Breast epithelium (tissue), 4 donors: ENCODE measurements around the gene CLDN2. TPM values are rescaled to one million over a fixed set of nuclear protein-coding genes. Genes with fewer than 3 reads are reported as not detected.
A peak's percentile ranks its signal among the peaks of the same experiment; 100 is the strongest.

ENCODE experiments used
- DNase-seq, 2 donors: peaks; one replicate each; pipeline ENCODE4 v3.0.0-alpha.2; 2019; ENCODE audit warnings: low spot score in 2 of 2
- H3K27ac ChIP-seq, 2 donors: fragments of 200-600 bp; sonication (generic) in 1 of 2; one replicate each; pipeline ENCODE4 v1.5.1; 2016 to 2019; ENCODE audit warnings: mild to moderate bottlenecking in 1 of 2
- H3K27me3 ChIP-seq, 2 donors: fragments of 200-600 bp; sonication (generic) in 1 of 2; one replicate each; pipeline versions ENCODE4 v1.5.1 to v1.6.0; 2017 to 2019; ENCODE audit warnings: control low read depth in 1 of 2, mild to moderate bottlenecking in 1 of 2
- H3K36me3 ChIP-seq: fragments of 200-600 bp; one replicate; pipeline ENCODE4 v1.5.1; 2019
- H3K4me1 ChIP-seq, 2 donors: fragments of 200-600 bp; sonication (generic); one replicate each; pipeline ENCODE4 v1.5.1; 2016 to 2019; ENCODE audit warnings: control low read depth in 1 of 2
- H3K4me3 ChIP-seq, 3 donors: fragments of 200-600 bp; sonication (generic); 1 replicate in 2 of 3; 2 replicates in 1 of 3; pipeline ENCODE4 v1.5.1; 2016 to 2019; ENCODE audit warnings: mild to moderate bottlenecking in 3 of 3, moderate library complexity in 2 of 3
- H3K9me3 ChIP-seq, 2 donors: fragments of 200-600 bp; sonication (generic) in 1 of 2; one replicate each; pipeline ENCODE4 v1.5.1; 2016 to 2019; ENCODE audit warnings: control low read depth in 1 of 2
- POLR2A ChIP-seq: fragments of 450-650 bp; IDR thresholded peaks from one replicate; pipeline ENCODE4 v1.6.1; 2016; ENCODE audit warnings: antibody characterized with exemption, mild to moderate bottlenecking, moderate library complexity
- POLR2AphosphoS5 ChIP-seq, 3 donors: sonication (generic); formaldehyde crosslinking; IDR thresholded peaks; one replicate each; pipeline ENCODE4 v1.6.1; 2017; ENCODE audit warnings: antibody characterized with exemption in 3 of 3
- intact Hi-C: fragments of 100-400 bp; cut with DNase I; formaldehyde crosslinking; loops from one replicate; pipeline ENCODE4 v1.15.1; 2023; ENCODE audit warnings: low total_unique reads
- total RNA-seq, 3 donors: library from RNA; depleted of rRNA; stranded (reverse); fragments of >200 nt; gene quantifications; one replicate each; pipeline ENCODE4 v1.1.0, GENCODE V29; 2016
- TF ChIP-seq, protein P1 (sequence below), 3 donors: fragments of 450-650 bp; IDR thresholded peaks; one replicate each; pipeline ENCODE4 v1.5.1; 2016 to 2017; ENCODE audit warnings: antibody characterized with exemption in 3 of 3, mild to moderate bottlenecking in 3 of 3, moderate library complexity in 3 of 3

The CLDN2 gene
- total RNA-seq, 3 donors from 2014 or later, result 0.32 to 0.33 TPM; not detected in 1

DNA sequence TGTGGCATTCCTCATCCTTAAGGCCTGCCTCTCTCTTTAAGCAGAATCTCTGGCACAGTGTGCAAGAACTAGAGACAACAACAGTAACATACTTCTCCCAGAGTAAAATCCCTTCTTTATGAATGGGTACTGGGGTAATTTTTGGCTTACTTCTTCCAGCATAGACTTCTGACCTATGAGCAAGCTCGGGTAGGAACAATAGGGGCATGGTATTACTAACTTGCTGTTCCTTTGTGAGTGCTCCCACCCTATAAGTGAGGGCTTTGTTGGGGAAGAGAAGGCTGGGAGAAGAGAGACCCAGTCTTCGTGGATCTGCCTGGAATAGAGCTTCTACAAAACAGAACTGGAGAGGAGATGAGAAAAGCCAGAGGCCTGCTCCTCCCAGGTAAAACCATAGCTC is 30.2 kb downstream of the CLDN2 start:
- Histone ChIP-seq H3K27ac (no peak overlapping the region), H3K4me3 (no peak overlapping the region), H3K36me3 (no peaks in the 10 kb centered on the region), H3K9me3 (no peaks in the 10 kb centered on the region), H3K27me3 (peaks cover 0 to 25% of the 10 kb centered on the region in 2 donors), H3K4me1 (no peaks in the 10 kb centered on the region)
- TF ChIP-seq, protein P1, sequence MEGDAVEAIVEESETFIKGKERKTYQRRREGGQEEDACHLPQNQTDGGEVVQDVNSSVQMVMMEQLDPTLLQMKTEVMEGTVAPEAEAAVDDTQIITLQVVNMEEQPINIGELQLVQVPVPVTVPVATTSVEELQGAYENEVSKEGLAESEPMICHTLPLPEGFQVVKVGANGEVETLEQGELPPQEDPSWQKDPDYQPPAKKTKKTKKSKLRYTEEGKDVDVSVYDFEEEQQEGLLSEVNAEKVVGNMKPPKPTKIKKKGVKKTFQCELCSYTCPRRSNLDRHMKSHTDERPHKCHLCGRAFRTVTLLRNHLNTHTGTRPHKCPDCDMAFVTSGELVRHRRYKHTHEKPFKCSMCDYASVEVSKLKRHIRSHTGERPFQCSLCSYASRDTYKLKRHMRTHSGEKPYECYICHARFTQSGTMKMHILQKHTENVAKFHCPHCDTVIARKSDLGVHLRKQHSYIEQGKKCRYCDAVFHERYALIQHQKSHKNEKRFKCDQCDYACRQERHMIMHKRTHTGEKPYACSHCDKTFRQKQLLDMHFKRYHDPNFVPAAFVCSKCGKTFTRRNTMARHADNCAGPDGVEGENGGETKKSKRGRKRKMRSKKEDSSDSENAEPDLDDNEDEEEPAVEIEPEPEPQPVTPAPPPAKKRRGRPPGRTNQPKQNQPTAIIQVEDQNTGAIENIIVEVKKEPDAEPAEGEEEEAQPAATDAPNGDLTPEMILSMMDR (IDR thresholded peaks at IDR 0.05), result no peak
- TF ChIP-seq POLR2A (no peak), POLR2AphosphoS5 (IDR thresholded peaks at IDR 0.05) (no peak)
- no peak for DNase-seq
- intact Hi-C loops, result no loop called here

DNA sequence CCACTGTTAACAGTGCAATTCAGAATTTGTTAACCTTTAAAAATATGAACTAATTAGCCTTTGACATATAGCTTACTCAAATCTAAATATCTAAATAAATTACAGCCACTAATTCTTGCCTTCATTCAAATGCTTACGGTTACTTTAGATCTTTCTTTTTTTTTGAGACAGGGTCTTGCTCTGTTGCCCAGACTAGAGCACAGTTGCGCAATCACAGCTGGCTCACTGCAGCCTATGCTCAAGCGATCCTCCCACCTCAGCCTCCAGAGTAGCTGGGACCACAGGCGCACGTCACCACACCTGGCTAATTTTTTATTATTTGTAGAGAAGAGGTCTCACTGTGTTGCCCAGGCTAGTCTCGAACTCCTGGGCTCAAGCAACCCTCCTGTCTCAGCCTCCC is 31.0 kb downstream of the CLDN2 start:
- H3K27ac ChIP-seq, result no peak overlapping the region

DNA sequence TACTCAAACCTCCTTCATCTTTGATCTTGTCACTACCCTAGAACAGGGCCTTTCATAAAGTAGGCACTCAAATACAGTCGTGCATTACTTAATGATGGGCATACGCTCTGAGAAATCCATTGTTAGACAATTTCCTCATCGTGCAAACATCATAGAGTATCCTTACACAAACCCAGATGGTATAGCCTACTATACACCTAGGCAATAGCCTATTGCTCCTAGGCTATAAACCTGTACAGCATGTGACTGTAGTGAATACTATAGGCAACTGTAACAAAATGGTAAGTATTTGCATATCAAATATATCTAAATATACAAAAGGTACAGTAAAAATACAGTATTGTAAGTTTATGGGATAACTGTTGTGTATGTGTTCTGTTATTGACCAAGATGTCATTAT is 31.9 kb downstream of the CLDN2 start:
- Histone ChIP-seq H3K27ac (no peak overlapping the region), H3K4me1 (no peaks in the 10 kb centered on the region), H3K9me3 (no peaks in the 10 kb centered on the region), H3K4me3 (no peak overlapping the region), H3K27me3 (peaks cover 0 to 24% of the 10 kb centered on the region in 2 donors), H3K36me3 (no peaks in the 10 kb centered on the region)
- intact Hi-C loops, result no loop called here
- TF ChIP-seq POLR2AphosphoS5 (IDR thresholded peaks at IDR 0.05) (no peak), POLR2A (no peak)
- TF ChIP-seq, protein P1 (IDR thresholded peaks at IDR 0.05), result no peak
- DNase-seq, result no peak

More for the DNA sequence above, 31.0 kb downstream of the CLDN2 start:
- Histone ChIP-seq H3K4me1 (no peaks in the 10 kb centered on the region), H3K27me3 (peaks cover 0 to 21% of the 10 kb centered on the region in 2 donors), H3K4me3 (no peak overlapping the region), H3K36me3 (no peaks in the 10 kb centered on the region), H3K9me3 (no peaks in the 10 kb centered on the region)
- DNase-seq, result no peak
- TF ChIP-seq POLR2A (no peak), POLR2AphosphoS5 (IDR thresholded peaks at IDR 0.05) (no peak)
- TF ChIP-seq, protein P1 (IDR thresholded peaks at IDR 0.05), result no peak
- intact Hi-C loops, result no loop called here

DNA sequence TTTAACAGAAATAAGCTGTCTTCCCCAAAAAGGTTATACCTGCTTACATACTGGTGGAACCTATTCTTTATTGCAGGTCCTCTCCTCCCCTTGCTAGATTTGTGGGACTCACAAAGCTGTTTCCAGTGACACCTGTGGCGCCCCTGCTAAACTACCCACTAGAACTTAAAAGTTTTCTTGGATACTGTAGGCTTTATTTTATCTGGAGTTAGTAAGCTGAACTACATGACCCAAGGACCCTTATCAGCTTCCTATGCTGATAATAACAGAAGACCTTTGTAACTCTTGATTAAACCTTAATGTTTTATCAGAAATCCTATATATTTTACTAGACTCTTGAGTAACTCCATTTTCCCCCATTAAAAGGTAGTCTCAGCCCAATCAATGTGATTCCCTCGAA is 32.3 kb downstream of the CLDN2 start:
- H3K4me1 ChIP-seq, result no peaks in the 10 kb centered on the region
- H3K36me3 ChIP-seq, result no peaks in the 10 kb centered on the region
- no peak overlapping the region for H3K4me3 ChIP-seq
- no peaks in the 10 kb centered on the region for H3K9me3 ChIP-seq
- no peak for TF ChIP-seq POLR2AphosphoS5 (IDR thresholded peaks at IDR 0.05)
- TF ChIP-seq POLR2A, result no peak
- TF ChIP-seq, protein P1 (IDR thresholded peaks at IDR 0.05), result no peak
- no peak for DNase-seq
- intact Hi-C loops, result no loop called here
- H3K27ac ChIP-seq, result no peak overlapping the region
- H3K27me3 ChIP-seq, result peaks cover 0 to 28% of the 10 kb centered on the region in 2 donors

DNA sequence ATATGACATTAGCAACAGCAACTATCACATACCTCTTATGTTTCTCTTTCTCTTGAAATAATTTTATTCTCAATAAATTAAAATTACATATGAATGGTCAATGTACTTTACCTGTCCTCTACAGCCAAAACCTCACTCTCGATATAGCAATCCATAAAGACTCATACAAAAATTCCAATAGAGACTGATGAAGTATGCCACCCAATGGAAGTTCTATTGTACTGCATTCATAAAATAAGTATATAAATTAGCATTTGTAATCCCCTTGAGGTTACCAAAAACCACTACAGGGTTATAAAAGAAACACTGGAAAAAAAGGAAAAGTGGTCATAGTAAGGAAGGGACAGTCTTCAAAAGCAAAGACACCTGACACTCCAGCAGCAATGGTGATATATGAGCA is 32.8 kb downstream of the CLDN2 start:
- DNase-seq, result no peak
- H3K4me3 ChIP-seq, result no peak overlapping the region
- TF ChIP-seq POLR2AphosphoS5 (IDR thresholded peaks at IDR 0.05), result no peak
- TF ChIP-seq POLR2A, result no peak
- TF ChIP-seq, protein P1 (IDR thresholded peaks at IDR 0.05), result peak in 1 of 3 donors; percentile 14
- H3K27me3 ChIP-seq, result peaks cover 0 to 32% of the 10 kb centered on the region in 2 donors
- intact Hi-C loops, result no loop called here
- no peaks in the 10 kb centered on the region for H3K9me3 ChIP-seq
- H3K27ac ChIP-seq, result no peak overlapping the region
- no peaks in the 10 kb centered on the region for H3K36me3 ChIP-seq
- no peaks in the 10 kb centered on the region for H3K4me1 ChIP-seq
